ENCODE measurements around the gene SH3GL1. TPM values are rescaled to one million over a fixed set of nuclear protein-coding genes. Genes with fewer than 3 reads are reported as not detected.

The SH3GL1 gene
- total and polyA plus RNA-seq, 2 experiments from 2014 or later: 81.7 to 114 TPM

- peaks cover 33% of the 10 kb centered on the region for H3K4me1 ChIP-seq (ENCODE audit: insufficient read depth)
- peaks cover 77% of the 10 kb centered on the region for H3K79me2 ChIP-seq
- no peaks in the 10 kb centered on the region for H3K27me3 ChIP-seq
- peak overlapping the region; percentile 37 for H3K4me2 ChIP-seq
- TF ChIP-seq CTCF (IDR thresholded peaks at IDR 0.05; ENCODE audit: poor library complexity) (no peak), EZH2phosphoT487 (IDR thresholded peaks at IDR 0.05; ENCODE audit: low read depth, severe bottlenecking, unreplicated experiment) (no peak), EZH2 (IDR thresholded peaks at IDR 0.05; ENCODE audit: borderline replicate concordance) (no peak)
- H2AFZ ChIP-seq: no peak overlapping the region
- WGBS (ENCODE audit: low lambda C conversion rate, missing lambda C conversion rate): 73% methylated on average over 25 of the region's 25 CpGs
- H3K9me2 ChIP-seq (replicated peaks; ENCODE audit: insufficient read depth): no peaks in the 10 kb centered on the region
- H3K27ac ChIP-seq: peak overlapping the region; percentile 81
- no peaks in the 10 kb centered on the region for H3K9me3 ChIP-seq (ENCODE audit: low read depth)
- no peak for DNase-seq (ENCODE audit: low spot score)
- H3K4me3 ChIP-seq: no peak overlapping the region
- H4K20me1 ChIP-seq (ENCODE audit: insufficient read depth, poor library complexity, severe bottlenecking): peaks cover 18% of the 10 kb centered on the region
- H3K36me3 ChIP-seq (replicated peaks; ENCODE audit: insufficient read depth, low read depth): no peaks in the 10 kb centered on the region
Measured at GRCh38 chr19:4369109-4369887, 31.0 kb downstream of the SH3GL1 start.

- no peak overlapping the region for H3K4me3 ChIP-seq
- peak overlapping the region; percentile 81 for H3K27ac ChIP-seq
- no peak for DNase-seq (ENCODE audit: low spot score)
- H2AFZ ChIP-seq: no peak overlapping the region
- no peaks in the 10 kb centered on the region for H3K9me2 ChIP-seq (replicated peaks; ENCODE audit: insufficient read depth)
- WGBS (ENCODE audit: low lambda C conversion rate, missing lambda C conversion rate): 79% methylated on average over 18 of the region's 19 CpGs
- H4K20me1 ChIP-seq (ENCODE audit: insufficient read depth, poor library complexity, severe bottlenecking): peaks cover 18% of the 10 kb centered on the region
- peaks cover 68% of the 10 kb centered on the region for H3K79me2 ChIP-seq
- H3K4me2 ChIP-seq: no peak overlapping the region
- no peaks in the 10 kb centered on the region for H3K27me3 ChIP-seq
- H3K9me3 ChIP-seq (ENCODE audit: low read depth): no peaks in the 10 kb centered on the region
- H3K36me3 ChIP-seq (replicated peaks; ENCODE audit: insufficient read depth, low read depth): no peaks in the 10 kb centered on the region
- peaks cover 23% of the 10 kb centered on the region for H3K4me1 ChIP-seq (ENCODE audit: insufficient read depth)
- TF ChIP-seq EZH2 (IDR thresholded peaks at IDR 0.05; ENCODE audit: borderline replicate concordance) (no peak), EZH2phosphoT487 (IDR thresholded peaks at IDR 0.05; ENCODE audit: low read depth, severe bottlenecking, unreplicated experiment) (no peak), CTCF (IDR thresholded peaks at IDR 0.05; ENCODE audit: poor library complexity) (no peak)
Measured at GRCh38 chr19:4368128-4368820, 32.1 kb downstream of the SH3GL1 start.

DNA sequence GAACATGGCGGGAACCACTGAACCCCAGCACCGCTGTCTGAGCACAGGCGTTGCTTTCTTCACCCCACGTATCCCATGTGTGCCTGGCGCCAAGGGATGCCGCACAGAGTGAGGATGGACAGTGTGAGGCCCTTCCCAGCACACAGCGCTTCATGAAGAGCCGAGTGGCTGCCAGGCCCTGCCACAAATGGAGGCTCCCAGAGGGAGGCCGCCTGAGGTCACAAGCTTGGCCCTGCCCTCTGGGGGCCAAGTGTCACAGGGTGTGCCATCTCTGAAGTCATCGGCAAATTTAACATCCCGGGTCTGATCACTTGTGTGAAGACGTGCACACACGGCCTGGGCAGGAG, 32.6 kb downstream of the SH3GL1 start:
- H3K79me2 ChIP-seq: peaks cover 62% of the 10 kb centered on the region
- H3K4me3 ChIP-seq: no peak overlapping the region
- H4K20me1 ChIP-seq (ENCODE audit: insufficient read depth, poor library complexity, severe bottlenecking): peaks cover 18% of the 10 kb centered on the region
- H3K27me3 ChIP-seq: no peaks in the 10 kb centered on the region
- peaks cover 22% of the 10 kb centered on the region for H3K4me1 ChIP-seq (ENCODE audit: insufficient read depth)
- no peak overlapping the region for H3K4me2 ChIP-seq
- no peak for DNase-seq (ENCODE audit: low spot score)
- 93% methylated on average over 13 of the region's 13 CpGs for WGBS (ENCODE audit: low lambda C conversion rate, missing lambda C conversion rate)
- H3K9me3 ChIP-seq (ENCODE audit: low read depth): no peaks in the 10 kb centered on the region
- TF ChIP-seq EZH2 (IDR thresholded peaks at IDR 0.05; ENCODE audit: borderline replicate concordance) (no peak), CTCF (IDR thresholded peaks at IDR 0.05; ENCODE audit: poor library complexity) (no peak), EZH2phosphoT487 (IDR thresholded peaks at IDR 0.05; ENCODE audit: low read depth, severe bottlenecking, unreplicated experiment) (no peak)
- no peak overlapping the region for H3K27ac ChIP-seq
- H3K9me2 ChIP-seq (replicated peaks; ENCODE audit: insufficient read depth): no peaks in the 10 kb centered on the region
- no peaks in the 10 kb centered on the region for H3K36me3 ChIP-seq (replicated peaks; ENCODE audit: insufficient read depth, low read depth)
- H2AFZ ChIP-seq: no peak overlapping the region

Measured in hepatocyte (in vitro differentiated cells).